Measurements from ENCODE around the gene HIKESHI.
"Not testable (repeated sequence)": the region's sequence is repeated elsewhere in the genome, so short reads cannot be mapped to it uniquely, and the experiment has no call there.

The HIKESHI gene, protein sequence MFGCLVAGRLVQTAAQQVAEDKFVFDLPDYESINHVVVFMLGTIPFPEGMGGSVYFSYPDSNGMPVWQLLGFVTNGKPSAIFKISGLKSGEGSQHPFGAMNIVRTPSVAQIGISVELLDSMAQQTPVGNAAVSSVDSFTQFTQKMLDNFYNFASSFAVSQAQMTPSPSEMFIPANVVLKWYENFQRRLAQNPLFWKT

DNA sequence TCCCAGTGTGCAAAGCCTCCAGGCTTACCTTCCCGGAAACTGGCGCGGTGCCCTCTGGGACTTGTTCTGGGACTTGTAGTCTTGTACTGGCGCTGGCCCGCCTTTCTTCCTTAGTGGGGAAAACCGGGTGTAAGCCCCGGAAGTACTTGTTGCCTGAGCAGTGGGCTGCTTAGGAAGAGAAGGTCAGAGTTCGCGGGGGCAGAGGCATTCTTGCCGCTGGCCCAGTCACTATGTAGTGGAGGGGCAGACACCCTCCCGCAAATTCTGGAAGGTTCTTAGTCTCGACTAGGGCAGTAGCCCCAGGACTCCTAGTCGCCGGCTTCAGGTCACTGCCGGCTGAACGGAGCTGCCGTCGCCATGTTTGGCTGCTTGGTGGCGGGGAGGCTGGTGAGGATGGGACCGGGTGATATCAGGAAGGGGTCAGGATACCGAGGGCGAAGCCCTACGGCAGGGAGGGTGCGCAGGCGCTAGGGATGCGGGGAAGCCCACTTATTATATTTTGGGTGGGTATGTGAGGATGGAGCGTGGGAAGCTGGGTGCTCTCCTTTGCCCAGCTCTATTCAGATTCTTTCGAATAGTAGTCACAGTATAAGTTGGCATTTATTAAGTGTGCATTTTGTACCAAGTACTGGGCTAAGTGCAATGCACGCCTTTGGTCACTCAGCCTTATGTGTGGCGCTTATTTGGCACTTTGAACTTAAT is at the start of gene HIKESHI:
Gene HIKESHI, plus strand, starts transcription at position 149 of the 702 bp plus-strand sequence. Its CDS starts 209 bp downstream, at position 358.
- FAIRE-seq: peak; percentile 92

DNA sequence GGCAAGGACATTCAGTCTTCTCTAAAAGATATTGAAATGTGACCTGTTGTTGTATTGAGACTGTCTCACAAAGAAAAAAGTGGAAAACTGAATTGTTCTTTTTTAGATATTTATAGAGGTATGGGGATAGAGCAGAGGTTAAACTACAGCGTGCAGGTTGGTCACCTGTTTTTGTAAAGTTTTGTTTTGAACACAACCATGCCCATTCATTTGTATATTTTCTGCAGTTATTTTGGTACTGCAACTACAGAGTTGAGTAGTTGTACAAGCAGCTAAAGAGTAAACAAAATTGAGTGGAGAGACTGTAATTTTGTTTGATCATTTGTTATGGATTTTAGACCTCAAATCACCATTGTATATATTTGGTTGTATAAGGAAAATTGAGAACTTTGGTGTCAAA is 46.1 kb upstream of the HIKESHI start:
- FAIRE-seq: no peak

DNA sequence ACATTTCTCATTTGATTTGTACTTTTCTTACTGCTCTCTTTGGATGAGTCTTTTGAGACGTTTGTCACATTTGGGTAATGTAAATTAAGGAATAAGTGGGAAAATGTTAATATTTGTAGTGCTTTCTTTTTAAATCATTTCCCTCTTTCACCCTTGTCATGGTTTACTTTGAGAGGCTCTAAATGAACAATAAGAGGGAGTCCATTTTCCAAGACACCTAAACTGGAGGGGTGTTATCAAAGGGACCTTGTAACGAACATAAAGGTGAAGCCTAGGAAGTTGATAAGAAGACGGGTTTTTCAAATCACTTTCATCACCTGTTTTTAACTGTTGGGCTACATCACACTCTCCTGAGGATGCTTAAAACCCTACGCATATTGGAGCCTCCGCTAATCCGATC is 45.4 kb upstream of the HIKESHI start:
- FAIRE-seq: no peak

DNA sequence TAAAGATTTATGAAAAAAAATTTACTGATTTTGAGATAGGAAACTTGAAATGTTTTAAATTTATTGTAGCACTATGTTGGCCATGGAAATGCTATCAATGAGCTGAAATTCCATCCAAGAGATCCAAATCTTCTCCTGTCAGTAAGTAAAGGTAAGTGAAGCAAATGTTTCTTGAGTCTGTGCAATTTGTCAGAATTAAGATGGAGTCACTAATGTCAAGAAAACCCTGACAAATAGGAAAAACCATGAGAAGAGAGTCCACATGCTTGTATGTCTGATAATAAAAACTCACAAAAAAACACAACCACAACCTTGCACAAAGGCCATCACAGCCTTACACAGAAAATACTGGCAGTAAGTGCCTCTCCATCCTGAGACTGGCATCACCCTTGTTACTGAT is 44.6 kb upstream of the HIKESHI start:
- FAIRE-seq: no peak

DNA sequence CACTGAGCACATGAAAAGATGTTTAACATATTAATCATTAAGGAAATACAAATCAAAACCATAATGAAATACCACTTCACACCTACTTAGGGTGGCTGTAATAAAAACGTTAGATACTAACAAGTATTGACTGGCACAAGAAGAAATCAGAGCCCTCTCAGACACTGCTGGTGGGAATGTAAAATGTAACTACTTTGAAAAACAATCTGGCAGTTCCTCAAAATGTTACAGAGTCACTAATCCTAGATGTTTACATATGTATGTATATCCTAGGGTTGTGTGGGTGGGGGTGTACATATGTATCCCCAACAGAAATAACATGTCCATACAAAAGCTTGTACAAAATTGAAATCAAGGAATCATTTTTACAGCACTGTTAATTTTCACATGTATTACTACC is 42.3 kb upstream of the HIKESHI start:
- FAIRE-seq: no peak

DNA sequence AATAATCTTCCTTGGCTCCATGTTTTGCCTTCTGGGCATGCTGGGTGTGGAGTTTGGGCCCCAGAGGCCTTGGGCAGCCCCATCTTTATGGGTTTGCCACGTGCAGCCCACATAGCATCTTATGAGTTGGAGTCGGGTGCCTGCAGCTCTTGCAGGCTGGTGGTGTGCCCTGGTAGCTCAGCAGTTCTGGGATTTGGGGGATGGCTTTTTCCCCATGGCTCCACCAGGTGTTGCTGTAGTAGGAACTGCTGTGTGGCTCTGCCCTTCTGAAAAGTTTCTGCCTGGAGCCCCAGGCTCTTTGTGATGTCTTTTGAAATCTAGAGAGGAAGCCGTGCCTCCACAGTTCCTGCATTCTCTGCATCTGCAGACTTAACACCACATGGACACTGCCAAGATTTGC is 40.7 kb upstream of the HIKESHI start:
- FAIRE-seq: no peak

DNA sequence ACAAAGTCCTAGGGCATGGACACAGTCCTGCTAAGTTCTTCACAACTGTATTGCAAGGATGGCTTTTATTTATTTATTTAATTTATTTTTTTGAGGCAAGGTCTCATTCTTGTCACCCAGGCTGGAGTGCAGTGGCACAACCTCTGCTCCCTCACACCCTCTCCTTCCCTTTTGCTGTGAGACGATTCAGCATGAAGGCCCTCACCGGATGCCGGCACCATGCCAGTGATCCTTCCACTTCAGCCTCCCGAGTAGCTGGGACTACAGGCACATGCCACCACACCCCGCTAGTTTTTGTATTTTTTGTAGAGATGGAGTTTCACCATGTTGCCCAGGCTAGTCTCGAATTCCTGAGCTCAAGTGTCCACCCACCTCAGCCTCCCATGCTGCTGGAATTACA is 39.7 kb upstream of the HIKESHI start:
- no peak for FAIRE-seq

DNA sequence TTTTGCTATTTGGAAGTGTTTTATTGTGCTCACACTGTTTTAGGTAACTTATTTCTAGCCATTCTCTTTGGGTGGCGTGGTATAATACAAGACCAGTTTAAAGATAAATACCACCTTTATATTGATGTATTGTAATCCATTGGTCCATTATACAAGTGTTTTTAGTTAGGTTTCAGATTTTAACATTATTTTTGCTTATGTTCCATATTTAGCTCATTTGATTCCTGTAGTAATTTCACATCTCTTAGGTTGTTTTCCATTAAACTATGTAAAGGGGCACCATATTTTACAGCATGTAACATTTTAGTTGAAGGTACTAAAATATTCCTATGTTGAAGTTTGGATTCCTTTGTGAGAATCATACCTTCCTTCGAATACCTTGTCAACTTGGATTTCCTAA is 37.4 kb upstream of the HIKESHI start:
- FAIRE-seq: no peak

DNA sequence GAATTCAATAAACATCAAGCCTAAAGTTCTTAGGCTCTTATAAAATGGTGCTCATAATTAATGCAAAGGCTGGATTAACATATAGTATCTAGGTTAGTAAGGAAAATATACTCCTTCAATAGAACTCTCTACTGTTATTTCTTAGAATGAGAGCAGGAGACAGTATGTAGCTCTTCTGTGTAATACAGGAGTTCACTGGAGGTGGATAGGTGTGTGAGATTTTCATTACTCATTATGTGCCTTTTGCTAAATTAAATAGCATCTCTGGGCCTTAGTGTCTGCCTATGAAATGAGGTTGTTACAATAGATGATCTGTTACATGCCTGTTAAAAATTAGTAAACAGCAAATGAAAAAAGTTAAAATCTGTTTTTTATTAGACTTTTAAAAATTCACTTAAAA is 36.8 kb upstream of the HIKESHI start:
- no peak for FAIRE-seq

DNA sequence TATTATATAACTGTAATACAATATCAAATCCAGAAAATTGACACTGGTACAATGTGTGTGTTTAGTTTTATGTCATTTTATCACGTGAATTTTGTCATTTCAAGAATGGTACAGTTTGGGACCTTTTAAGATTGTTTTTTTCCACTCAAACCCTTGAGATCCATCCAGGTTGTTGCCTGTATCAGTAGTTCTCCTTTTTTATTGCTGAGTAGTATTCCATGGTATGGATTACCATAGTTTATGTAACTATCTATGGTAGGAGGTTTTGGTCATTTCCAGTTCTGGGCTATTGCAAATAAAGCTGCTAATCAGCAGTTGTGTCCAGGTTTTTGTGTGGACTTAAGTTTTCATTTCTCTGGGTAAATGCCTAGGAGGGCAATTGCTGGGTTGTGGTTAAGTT is 32.4 kb upstream of the HIKESHI start:
- no peak for FAIRE-seq

DNA sequence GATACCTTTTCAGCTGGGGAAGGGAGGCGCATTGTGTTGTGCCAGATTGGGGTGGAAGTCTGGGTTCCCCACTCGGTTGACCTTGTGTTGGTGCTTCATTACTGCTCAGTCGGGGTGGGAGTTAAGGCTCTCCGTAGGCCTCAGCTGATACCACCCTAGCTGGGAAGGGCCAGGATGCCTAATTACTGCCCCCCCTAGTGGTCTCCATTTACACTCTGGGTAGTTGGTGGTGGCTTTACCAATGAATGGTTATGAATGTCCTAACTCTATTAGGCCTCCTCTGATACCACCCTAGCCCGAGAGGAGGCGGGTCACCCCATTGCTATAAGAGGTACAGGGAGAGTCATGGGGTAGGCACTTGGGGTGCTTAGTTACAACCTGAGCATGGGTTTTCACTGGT is 27.5 kb upstream of the HIKESHI start:
- FAIRE-seq: no peak

DNA sequence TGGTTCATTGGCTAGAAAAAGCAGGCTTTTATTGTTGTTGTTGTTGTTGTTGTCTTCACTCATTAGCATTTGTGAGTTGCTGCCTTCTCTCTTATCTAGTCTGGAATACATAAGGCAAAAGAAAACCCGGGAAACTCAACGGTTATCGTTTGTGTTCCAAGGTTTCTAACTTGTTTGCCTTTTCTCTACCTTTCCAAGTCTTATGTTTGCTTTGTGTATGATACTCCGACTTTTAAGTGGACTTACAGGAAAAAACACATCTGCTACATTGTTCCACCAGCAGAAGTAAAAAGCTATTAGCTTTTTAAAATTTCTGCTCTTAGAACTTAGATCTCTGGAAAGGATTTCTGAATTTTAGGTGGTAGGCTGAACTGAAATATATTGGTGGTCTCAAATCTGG is 27.0 kb upstream of the HIKESHI start:
- no peak for FAIRE-seq

DNA sequence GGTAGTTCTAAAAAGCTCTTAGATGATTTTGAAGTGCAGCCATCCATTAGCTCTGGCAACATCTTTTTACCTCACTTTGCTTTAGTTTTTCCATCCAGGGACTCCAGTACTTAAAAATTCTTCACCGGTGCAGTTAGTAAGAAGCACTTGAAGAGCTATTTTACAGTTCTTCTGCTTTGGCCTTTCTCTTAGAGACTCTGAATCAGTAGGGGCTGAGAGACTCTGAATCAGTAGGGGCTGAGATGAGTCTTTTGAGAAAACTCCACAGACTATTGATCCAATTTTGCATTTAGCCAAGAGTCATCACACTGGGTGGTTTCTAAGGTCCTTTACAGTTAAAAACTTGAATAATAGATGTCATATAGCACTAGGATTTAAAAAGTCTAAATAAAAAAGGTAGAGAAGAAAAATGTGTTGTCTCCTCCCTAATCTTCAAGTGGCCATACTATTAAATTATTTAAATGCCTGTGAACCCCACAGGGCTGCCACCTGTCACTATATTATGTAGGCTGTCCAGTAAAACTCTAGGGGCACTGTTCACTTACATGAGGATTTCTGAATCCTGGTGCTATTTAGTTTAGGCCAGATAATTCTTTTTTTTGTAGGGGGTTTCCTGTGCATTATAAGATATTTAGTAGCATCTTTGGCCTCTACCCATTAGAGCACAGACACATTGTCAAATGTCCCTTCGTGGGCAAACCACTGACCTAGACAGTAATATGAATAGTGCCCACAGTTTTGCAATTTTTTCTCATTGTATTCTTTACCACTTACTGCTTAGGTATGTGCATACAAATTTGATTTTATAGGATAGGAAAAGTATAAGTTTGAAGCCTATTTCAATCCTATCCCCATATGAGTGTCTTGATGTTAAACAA is 26.3 kb upstream of the HIKESHI start:
- FAIRE-seq: no peak

DNA sequence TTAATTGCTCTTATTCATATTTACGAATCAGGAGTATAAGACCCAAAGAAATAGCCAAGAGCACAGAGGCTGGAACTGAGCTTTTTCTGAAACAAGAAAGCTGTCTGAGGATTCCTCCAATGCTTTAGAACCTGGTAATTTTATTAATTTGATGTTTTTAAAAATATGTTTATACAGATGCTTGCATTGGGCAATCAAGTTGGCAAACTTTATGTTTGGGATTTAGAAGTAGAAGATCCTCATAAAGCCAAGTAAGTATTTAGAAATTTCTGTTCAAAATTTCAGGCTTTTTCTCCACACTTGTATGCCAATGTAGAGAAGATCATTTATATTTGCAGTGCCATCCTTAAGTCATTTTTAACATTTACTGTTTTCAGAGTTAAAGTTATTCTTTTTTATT is 24.3 kb upstream of the HIKESHI start:
- peak; percentile 23 for FAIRE-seq

DNA sequence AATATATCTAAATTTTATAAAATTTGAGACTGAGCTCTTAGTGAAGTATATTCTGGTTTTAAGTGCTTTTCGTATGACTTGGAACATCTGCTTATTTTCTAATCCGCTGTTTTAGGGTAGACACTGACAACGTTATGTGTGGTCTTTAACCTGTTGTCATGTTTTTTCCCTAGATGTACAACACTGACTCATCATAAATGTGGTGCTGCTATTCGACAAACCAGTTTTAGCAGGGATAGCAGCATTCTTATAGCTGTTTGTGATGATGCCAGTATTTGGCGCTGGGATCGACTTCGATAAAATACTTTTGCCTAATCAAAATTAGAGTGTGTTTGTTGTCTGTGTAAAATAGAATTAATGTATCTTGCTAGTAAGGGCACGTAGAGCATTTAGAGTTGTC is 23.8 kb upstream of the HIKESHI start:
- FAIRE-seq: no peak

DNA sequence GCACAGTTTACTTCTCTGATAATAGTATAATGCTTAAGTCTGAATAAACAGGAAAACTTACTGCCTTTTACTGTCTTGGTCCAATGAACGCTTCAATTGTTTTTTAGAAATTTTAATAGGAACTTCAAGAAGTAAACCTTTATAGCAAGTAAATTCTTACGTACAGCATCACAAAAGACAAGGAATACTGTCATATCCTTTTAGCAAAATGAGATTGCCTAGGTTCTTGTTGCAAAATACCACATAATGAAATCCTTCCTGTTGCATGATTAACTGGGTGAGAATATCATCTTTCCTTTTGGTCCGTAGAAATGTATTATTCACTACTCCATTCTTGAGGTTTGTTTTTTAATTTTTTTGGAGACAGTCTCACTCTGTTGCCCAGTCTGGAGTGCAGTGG is 22.3 kb upstream of the HIKESHI start:
- no peak for FAIRE-seq

DNA sequence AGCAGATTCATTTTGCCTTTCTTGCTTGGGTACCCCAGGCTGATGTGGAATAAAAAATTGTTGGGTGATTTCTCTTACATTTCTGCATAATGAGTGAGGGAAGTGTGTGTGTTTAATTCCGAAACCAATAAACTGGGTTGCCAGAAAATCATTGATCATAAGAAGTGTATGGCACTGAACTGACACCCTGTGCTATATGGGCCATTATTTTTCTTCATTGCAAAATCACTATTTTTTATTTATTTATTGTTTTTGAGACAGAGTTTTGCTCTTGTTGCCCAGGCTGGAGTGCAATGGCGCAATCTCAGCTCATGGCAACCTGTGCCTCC is 14.6 kb upstream of the HIKESHI start:
- no peak for FAIRE-seq

DNA sequence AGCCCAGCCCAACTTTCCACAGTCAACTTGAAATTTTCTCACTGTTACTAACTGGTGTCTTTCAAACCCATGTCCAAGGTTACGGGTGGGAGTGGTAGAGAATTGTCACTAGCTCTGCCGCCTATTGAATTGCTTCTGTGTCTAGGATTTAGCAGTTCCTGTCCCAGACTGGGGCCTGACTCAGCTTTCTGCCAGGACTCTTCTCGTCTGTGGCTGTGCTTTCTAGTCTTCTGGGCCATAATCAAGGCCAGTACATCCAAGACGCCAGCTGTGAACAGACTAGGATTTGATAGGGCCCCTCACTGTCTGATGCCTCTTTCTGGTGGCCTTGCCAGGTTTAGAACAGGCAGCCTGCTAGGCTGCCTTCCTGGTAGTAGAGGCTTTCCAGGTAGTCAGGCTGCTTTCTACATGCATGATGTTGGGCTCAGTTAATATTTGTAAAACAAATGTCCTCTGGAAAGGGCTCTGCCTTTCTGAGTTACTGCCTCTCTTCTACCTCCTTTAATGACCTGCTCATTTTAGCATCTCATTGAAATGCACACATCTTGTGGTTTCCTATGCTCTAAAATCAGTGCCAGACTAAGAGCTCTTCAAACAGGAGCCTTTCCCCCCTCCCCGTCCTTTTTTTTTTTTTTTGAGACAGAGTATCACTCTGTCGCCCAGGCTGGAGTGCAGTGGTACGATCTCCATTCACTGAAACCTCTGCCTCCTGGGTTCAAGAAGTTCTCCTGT is 13.1 kb upstream of the HIKESHI start:
- no peak for FAIRE-seq

DNA sequence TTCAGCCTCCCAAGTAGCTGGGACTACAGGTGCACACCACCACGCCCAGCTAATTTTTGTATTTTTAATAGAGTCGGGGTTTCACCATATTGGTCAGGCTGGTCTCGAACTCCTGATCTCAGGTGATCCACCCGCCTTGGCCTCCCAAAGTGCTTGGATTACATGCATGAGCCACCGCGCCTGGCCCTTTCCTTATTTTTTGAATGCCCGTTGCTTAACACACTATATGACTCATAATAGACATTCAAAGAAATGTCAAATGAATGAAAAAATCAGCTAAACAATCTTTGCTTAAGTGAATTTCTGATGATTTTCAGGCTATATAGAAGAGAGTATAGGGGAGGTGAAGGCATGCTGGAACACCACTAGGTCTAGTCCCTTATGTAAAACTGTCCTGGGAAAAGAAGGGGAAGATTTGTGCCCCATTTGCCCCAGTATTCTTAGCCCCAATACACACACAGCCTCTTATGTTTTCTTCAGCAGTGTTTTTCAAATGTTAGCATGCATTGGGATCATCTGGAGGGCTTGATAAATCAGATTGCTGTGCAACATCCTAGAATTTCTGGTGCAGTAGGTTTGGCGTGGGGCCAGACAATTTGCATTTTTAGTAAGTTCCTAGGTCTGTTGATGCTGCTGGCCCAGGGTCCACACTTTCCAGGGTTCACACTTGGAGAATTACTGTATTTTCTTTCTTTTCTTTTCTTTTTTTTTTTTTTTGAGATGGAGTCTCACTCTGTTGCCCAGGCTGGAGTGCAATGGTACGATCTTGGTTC is 12.3 kb upstream of the HIKESHI start:
- FAIRE-seq: not testable (repeated sequence)

DNA sequence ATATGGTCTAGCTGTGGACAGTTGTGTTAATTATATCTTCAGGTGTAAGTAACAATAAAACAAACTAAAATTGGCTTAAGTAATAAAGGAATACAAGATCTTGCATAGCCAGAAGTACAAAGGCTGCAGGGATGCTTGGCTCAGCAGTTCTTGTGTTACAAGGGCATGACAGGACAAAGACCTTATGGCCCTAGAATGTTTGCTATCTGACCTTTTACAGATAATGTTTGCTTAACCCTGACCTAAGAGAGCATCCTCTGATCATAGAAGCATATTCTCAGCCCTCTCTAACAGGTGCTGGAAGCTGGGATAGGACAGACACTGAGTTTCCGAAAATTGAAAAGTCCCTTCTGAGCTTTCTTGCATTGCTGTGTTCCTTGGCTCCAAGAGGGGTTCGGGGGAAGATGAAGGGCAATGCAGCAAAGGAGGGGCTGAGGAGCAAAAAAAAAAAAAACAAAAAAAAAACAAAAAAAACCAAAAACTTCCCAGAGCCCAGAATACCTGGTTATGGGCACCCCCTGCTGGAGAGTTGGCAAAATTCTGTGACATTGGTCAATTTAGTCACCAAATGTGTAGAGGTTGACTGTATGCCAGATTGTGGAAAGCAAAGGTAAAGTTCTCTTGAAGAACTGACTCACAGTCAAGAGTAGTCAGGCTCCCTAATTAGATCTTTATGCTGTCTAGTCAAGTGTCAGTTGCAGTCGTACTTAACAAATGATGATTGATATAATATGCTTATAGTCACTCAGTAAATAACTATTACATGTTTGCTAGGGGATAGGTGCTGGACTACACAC is 10.4 kb upstream of the HIKESHI start:
- peak; percentile 59 for FAIRE-seq

DNA sequence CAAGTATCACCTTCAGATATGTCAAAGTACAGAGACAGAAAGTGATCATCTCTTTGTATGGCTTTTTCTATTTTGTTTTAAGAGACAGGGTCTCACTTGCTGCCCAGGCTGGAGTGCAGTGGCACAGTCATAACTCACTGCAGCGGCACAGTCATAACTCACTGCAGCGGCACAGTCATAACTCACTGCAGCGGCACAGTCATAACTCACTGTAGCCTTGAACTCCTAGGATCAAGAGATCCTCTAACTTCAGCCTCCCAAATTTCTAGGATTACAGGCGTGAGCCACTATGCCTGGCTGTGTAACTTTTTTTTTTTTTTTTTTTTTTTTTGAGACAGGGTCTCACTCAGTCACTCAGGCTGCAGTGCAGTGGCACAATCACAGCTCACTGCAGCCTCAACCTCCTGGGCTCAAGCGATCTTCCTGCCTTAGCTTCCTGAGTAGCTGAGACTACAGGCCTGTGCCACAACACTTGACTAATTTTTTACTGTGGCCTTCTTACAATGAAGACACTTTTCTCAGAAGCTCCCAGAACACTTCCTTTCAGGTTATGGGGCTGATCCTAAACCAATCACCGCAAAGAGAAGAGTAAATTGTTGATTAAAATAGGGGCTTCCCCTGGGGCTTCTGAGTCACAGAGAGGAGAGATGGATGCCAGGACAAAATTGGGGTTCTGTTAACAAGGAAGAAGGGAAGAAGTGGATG is 9.0 kb upstream of the HIKESHI start:
- FAIRE-seq: no peak

Data from endometrium (tissue), 2 donors.